SK-N-SH treated with all-trans-retinoic acid at 6 μM for 48 hours (cell line): ENCODE measurements around the gene OR10C1.

ENCODE experiments used
- ISL1 ChIP-seq: fragments of 250-450 bp; sonication (Bioruptor Pico); IDR thresholded peaks from 2 replicates; pipeline ENCODE4 v2.1.2; 2022; ENCODE audit warnings: mild to moderate bottlenecking, moderate library complexity
- POU6F1 ChIP-seq: fragments of 250-450 bp; sonication (Bioruptor Pico); IDR thresholded peaks from 2 replicates; pipeline ENCODE4 v1.8.0; 2021; ENCODE audit warnings: low read depth, mild to moderate bottlenecking, moderate library complexity, borderline replicate concordance
- PPARA ChIP-seq: fragments of 250-450 bp; sonication (Bioruptor Pico); IDR thresholded peaks from 2 replicates; pipeline ENCODE4 v1.5.0; 2020; ENCODE audit warnings: mild to moderate bottlenecking, borderline replicate concordance
- RARB ChIP-seq: fragments of 250-450 bp; sonication (Bioruptor Pico); IDR thresholded peaks from 2 replicates; pipeline ENCODE4 v1.8.0; 2021; ENCODE audit warnings: mild to moderate bottlenecking, moderate library complexity
- SNAI2 ChIP-seq: fragments of 250-450 bp; sonication (Bioruptor Pico); IDR thresholded peaks from 2 replicates; pipeline ENCODE4 v1.5.0; 2020; ENCODE audit warnings: mild to moderate bottlenecking, moderate library complexity
- ZC3H10 ChIP-seq: fragments of 250-450 bp; sonication (Bioruptor Pico); IDR thresholded peaks from 2 replicates; pipeline ENCODE4 v1.5.1; 2021; ENCODE audit warnings: mild to moderate bottlenecking, moderate library complexity
- ZFP3 ChIP-seq: fragments of 250-450 bp; sonication (Bioruptor Pico); IDR thresholded peaks from 2 replicates; pipeline ENCODE4 v1.5.0; 2020; ENCODE audit warnings: mild to moderate bottlenecking, moderate library complexity
- ZFP30 ChIP-seq: fragments of 450-650 bp; formaldehyde crosslinking; IDR thresholded peaks from 2 replicates; pipeline ENCODE4 v1.5.0; 2022; ENCODE audit warnings: mild to moderate bottlenecking, moderate library complexity
- ZNF565 ChIP-seq: fragments of 450-650 bp; formaldehyde crosslinking; conservative IDR thresholded peaks from 2 replicates; pipeline ENCODE4 v1.5.0; 2020; ENCODE audit warnings: low read depth, mild to moderate bottlenecking, moderate library complexity
- TF ChIP-seq, protein P1 (sequence below): fragments of 250-450 bp; sonication (Bioruptor Pico); IDR thresholded peaks from 2 replicates; pipeline ENCODE4 v1.5.1; 2020; ENCODE audit warnings: low read depth, mild to moderate bottlenecking, moderate library complexity

- no peak for TF ChIP-seq SNAI2 (CRISPR knock-in tag)
- no peak for TF ChIP-seq PPARA (CRISPR knock-in tag)
- TF ChIP-seq RARB (CRISPR knock-in tag): no peak
- no peak for TF ChIP-seq ZFP3 (CRISPR knock-in tag)
- no peak for TF ChIP-seq ZC3H10 (CRISPR knock-in tag)
- TF ChIP-seq ZFP30 (CRISPR knock-in tag): no peak
- TF ChIP-seq ISL1 (CRISPR knock-in tag): no peak
- no peak for TF ChIP-seq ZNF565 (CRISPR knock-in tag)
- TF ChIP-seq, protein P1, sequence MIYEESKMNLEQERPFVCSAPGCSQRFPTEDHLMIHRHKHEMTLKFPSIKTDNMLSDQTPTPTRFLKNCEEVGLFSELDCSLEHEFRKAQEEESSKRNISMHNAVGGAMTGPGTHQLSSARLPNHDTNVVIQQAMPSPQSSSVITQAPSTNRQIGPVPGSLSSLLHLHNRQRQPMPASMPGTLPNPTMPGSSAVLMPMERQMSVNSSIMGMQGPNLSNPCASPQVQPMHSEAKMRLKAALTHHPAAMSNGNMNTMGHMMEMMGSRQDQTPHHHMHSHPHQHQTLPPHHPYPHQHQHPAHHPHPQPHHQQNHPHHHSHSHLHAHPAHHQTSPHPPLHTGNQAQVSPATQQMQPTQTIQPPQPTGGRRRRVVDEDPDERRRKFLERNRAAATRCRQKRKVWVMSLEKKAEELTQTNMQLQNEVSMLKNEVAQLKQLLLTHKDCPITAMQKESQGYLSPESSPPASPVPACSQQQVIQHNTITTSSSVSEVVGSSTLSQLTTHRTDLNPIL: no peak
- no peak for TF ChIP-seq POU6F1 (CRISPR knock-in tag)
Measured at GRCh38 chr6:29462022-29462421, 22.9 kb downstream of the OR10C1 start.
